ENCODE data around the gene AGFG2. TPM values are rescaled to one million over a fixed set of nuclear protein-coding genes. Genes with fewer than 3 reads are reported as not detected.
A peak's percentile ranks its signal among the peaks of the same experiment; 100 is the strongest.

AGFG2 gene
- total RNA-seq, 1 experiment from 2014 or later, result 11.2 TPM

DNA sequence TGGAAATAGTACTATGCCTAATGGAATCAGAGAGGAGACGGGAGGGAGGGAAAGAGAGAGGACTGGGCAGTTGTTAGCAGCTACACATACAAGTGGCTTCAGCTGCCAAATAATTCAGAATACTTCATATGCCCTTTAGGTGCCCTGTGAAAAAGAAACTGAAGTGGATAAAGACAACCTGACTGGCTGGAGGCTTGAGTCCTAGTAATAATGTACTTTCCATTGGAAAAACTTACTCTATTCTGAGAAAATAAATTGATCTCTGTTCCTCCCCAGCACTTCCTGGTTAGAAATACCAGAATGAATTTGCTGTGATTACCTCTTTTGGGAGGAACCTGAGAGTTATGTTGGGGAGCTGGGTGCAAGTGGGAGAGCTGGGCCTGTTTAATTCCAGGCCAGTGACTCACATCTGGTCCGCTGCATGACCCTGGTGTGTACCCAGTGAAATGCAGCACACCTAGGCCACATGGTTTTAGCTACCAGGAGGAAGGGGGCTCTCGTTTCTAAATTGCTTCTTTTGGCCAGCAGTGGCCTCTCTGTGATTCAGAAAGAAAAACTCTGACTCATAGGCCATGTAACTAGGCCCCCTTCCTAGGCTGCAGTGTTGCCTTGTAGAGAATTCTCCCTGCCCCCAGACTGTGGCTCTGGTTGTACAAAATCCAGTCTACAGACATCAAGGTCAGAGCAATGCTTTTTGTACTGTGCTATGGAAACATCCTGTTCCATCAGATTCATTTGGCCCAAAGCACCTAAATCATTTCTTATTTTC is 6.5 kb downstream of the AGFG2 start:
- Histone ChIP-seq H3K18ac (ENCODE audit: insufficient read length, low read depth, low read length) (no peak overlapping the region), H4K8ac (replicated peaks; ENCODE audit: insufficient read length, low read depth, low read length) (no peak overlapping the region), H3K9ac (ENCODE audit: extremely low read depth, insufficient read length, low read length) (no peak overlapping the region), H3K79me2 (ENCODE audit: insufficient read depth, low read length) (no peaks in the 10 kb centered on the region), H3K27me3 (ENCODE audit: insufficient read depth, low read length) (no peaks in the 10 kb centered on the region), H3K9me3 (ENCODE audit: control insufficient read depth, low read depth, low read length) (no peaks in the 10 kb centered on the region), H4K91ac (ENCODE audit: insufficient read length, low read depth, low read length) (no peak overlapping the region), H4K5ac (ENCODE audit: insufficient read length, low read depth, low read length) (no peak overlapping the region), H4K20me1 (ENCODE audit: control insufficient read depth, insufficient read depth, insufficient read length) (no peaks in the 10 kb centered on the region), H2BK5ac (ENCODE audit: insufficient read length, low read length) (no peak overlapping the region), H2AK5ac (ENCODE audit: insufficient read length, low read length) (no peak overlapping the region), H3K56ac (ENCODE audit: insufficient read length, low read depth, low read length) (no peak overlapping the region), H3K4ac (ENCODE audit: low read depth, low read length) (no peak overlapping the region), H3T11ph (ENCODE audit: low read length) (no peak overlapping the region), H2BK15ac (ENCODE audit: low read depth, low read length) (no peak overlapping the region), H3K4me1 (ENCODE audit: insufficient read depth, low read length) (peaks cover 19% of the 10 kb centered on the region), H2BK12ac (ENCODE audit: insufficient read length, low read depth, low read length) (no peak overlapping the region), H3K4me2 (ENCODE audit: insufficient read depth, insufficient read length, low read length) (no peak overlapping the region), H3K23me2 (ENCODE audit: insufficient read length, low read depth, low read length, poor library complexity, severe bottlenecking) (no peaks in the 10 kb centered on the region), H3K79me1 (ENCODE audit: insufficient read depth, low read depth, low read length, poor library complexity, severe bottlenecking) (no peaks in the 10 kb centered on the region), H3K23ac (ENCODE audit: insufficient read length, low read depth, low read length) (no peak overlapping the region), H2BK120ac (ENCODE audit: low read depth, low read length, poor library complexity, severe bottlenecking) (no peak overlapping the region), H2BK20ac (ENCODE audit: low read depth, low read length, poor library complexity, severe bottlenecking) (no peak overlapping the region), H3K27ac (ENCODE audit: insufficient read length, low read depth, low read length) (no peak overlapping the region), H2AFZ (ENCODE audit: low read length) (no peak overlapping the region), H3K14ac (ENCODE audit: insufficient read depth, low read length) (no peak overlapping the region)
- no peak overlapping the region for H3K4me3 Mint-ChIP-seq
- H3K27ac Mint-ChIP-seq, result peak overlapping the region in 2 of 3 experiments; percentile 20 to 65; a peak in 5 of 7 replicates
- H3K27me3 Mint-ChIP-seq (ENCODE audit: low read depth), result peaks cover 8% of the 10 kb centered on the region
- peak; percentile 68 for DNase-seq
- TF ChIP-seq, protein P1, sequence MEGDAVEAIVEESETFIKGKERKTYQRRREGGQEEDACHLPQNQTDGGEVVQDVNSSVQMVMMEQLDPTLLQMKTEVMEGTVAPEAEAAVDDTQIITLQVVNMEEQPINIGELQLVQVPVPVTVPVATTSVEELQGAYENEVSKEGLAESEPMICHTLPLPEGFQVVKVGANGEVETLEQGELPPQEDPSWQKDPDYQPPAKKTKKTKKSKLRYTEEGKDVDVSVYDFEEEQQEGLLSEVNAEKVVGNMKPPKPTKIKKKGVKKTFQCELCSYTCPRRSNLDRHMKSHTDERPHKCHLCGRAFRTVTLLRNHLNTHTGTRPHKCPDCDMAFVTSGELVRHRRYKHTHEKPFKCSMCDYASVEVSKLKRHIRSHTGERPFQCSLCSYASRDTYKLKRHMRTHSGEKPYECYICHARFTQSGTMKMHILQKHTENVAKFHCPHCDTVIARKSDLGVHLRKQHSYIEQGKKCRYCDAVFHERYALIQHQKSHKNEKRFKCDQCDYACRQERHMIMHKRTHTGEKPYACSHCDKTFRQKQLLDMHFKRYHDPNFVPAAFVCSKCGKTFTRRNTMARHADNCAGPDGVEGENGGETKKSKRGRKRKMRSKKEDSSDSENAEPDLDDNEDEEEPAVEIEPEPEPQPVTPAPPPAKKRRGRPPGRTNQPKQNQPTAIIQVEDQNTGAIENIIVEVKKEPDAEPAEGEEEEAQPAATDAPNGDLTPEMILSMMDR (conservative IDR thresholded peaks at IDR 0.05), result peak; percentile 27; the same call in 1 of the 3 replicates
- H3K36me3 Mint-ChIP-seq (ENCODE audit: insufficient read depth in 1 of 3, low read depth in 3 of 3), result peaks cover 2 to 7% (median 5%) of the 10 kb centered on the region in 3 experiments
- no peaks in the 10 kb centered on the region; a peak in 1 of 5 replicates for H3K9me3 Mint-ChIP-seq
- peaks cover 67 to 71% of the 10 kb centered on the region in 2 experiments for H3K4me1 Mint-ChIP-seq
- no CpG with 5 or more reads among the region's 3 CpGs for WGBS (ENCODE audit: extremely low coverage, insufficient read length, low lambda C conversion rate)
